Osteocyte (in vitro differentiated cells): ENCODE measurements around the gene USP37. TPM values are rescaled to one million over a fixed set of nuclear protein-coding genes. Genes with fewer than 3 reads are reported as not detected.
A peak's percentile ranks its signal among the peaks of the same experiment; 100 is the strongest.

Experiments
- DNase-seq: peaks from one replicate; pipeline ENCODE4 v3.0.0; 2021; ENCODE audit warnings: mixed read lengths; ENCODE audit not compliant: unreplicated experiment; ENCODE audit errors: extremely low spot score
- H3K27ac Mint-ChIP-seq: one replicate; pipeline ENCODE4 v1.8.0; 2021; ENCODE audit warnings: mild to moderate bottlenecking, mixed read lengths; ENCODE audit not compliant: unreplicated experiment
- H3K27me3 Mint-ChIP-seq: one replicate; pipeline ENCODE4 v1.8.0; 2021; ENCODE audit warnings: mixed read lengths; ENCODE audit not compliant: unreplicated experiment
- H3K36me3 Mint-ChIP-seq: one replicate; pipeline ENCODE4 v1.8.0; 2021; ENCODE audit warnings: mixed read lengths; ENCODE audit not compliant: unreplicated experiment
- H3K4me1 Mint-ChIP-seq: one replicate; pipeline ENCODE4 v1.8.0; 2021; ENCODE audit warnings: mixed read lengths; ENCODE audit not compliant: unreplicated experiment
- H3K4me3 Mint-ChIP-seq: one replicate; pipeline ENCODE4 v1.8.0; 2021; ENCODE audit warnings: mild to moderate bottlenecking, moderate library complexity, mixed read lengths; ENCODE audit not compliant: unreplicated experiment
- H3K9me3 Mint-ChIP-seq: one replicate; pipeline ENCODE4 v1.8.0; 2021; ENCODE audit warnings: mixed read lengths; ENCODE audit not compliant: unreplicated experiment
- total RNA-seq: library from RNA; stranded (reverse); gene quantifications from 2 replicates; pipeline ENCODE4 v1.2.1, GENCODE V29; 2021
- TF ChIP-seq, protein P1 (sequence below): fragments of 200-600 bp; sonication (generic); IDR thresholded peaks from 2 replicates; pipeline ENCODE4 v1.5.0; 2021; ENCODE audit warnings: antibody characterized with exemption, mild to moderate bottlenecking, moderate library complexity

Gene USP37
- total RNA-seq, 1 donor from 2014 or later: 14.6 TPM

DNA sequence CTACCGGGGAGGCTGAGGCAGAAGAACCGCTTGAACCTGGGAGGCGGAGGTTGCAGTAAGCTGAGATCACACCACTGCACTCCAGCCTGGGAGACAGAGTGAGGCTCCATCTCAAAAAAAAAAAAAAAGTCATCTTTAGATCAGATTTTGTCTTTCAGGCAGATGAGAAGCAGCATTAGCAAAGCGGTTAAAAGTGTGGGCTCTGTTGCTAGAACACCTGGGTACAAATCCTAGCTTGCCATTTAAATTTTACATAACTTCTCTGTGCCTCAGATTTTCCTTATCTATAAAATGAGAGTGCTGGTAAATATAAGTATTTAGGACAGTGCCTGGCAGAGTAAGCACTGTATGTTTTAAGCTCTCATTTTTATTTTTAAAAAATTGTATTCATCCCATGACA, 8.7 kb upstream of the USP37 start:
- Mint-ChIP-seq H3K36me3 (peaks cover 12% of the 10 kb centered on the region), H3K27ac (no peak overlapping the region), H3K9me3 (no peaks in the 10 kb centered on the region), H3K4me3 (no peak overlapping the region), H3K27me3 (no peaks in the 10 kb centered on the region), H3K4me1 (peaks cover 5% of the 10 kb centered on the region)
- TF ChIP-seq, protein P1, sequence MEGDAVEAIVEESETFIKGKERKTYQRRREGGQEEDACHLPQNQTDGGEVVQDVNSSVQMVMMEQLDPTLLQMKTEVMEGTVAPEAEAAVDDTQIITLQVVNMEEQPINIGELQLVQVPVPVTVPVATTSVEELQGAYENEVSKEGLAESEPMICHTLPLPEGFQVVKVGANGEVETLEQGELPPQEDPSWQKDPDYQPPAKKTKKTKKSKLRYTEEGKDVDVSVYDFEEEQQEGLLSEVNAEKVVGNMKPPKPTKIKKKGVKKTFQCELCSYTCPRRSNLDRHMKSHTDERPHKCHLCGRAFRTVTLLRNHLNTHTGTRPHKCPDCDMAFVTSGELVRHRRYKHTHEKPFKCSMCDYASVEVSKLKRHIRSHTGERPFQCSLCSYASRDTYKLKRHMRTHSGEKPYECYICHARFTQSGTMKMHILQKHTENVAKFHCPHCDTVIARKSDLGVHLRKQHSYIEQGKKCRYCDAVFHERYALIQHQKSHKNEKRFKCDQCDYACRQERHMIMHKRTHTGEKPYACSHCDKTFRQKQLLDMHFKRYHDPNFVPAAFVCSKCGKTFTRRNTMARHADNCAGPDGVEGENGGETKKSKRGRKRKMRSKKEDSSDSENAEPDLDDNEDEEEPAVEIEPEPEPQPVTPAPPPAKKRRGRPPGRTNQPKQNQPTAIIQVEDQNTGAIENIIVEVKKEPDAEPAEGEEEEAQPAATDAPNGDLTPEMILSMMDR: no peak
- DNase-seq: no peak

DNA sequence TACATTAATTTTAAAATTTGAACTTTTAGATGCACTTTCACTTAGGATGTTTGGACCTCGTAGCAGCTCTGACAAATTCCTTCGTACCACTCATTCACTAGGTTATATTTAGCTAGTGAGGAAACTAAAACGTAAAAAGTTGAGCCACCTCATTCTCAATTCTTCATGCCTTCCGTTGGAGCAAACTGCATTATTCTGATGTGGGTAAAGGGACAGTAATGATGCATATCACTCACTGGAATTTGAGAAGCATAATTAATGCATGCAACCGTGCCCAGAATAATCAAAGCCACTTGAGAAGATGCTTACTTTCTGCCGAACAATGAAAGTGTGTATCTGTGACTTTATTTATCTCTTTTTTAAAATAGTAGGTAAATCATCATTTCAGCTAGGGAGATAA, 2.7 kb upstream of the USP37 start:
- H3K36me3 Mint-ChIP-seq: peaks cover 7% of the 10 kb centered on the region
- peak overlapping the region; percentile 99 for H3K27ac Mint-ChIP-seq
- H3K4me3 Mint-ChIP-seq: peak overlapping the region; percentile 80
- H3K4me1 Mint-ChIP-seq: peaks cover 39% of the 10 kb centered on the region
- DNase-seq: no peak
- TF ChIP-seq, protein P1: no peak
- no peaks in the 10 kb centered on the region for H3K27me3 Mint-ChIP-seq
- H3K9me3 Mint-ChIP-seq: no peaks in the 10 kb centered on the region

DNA sequence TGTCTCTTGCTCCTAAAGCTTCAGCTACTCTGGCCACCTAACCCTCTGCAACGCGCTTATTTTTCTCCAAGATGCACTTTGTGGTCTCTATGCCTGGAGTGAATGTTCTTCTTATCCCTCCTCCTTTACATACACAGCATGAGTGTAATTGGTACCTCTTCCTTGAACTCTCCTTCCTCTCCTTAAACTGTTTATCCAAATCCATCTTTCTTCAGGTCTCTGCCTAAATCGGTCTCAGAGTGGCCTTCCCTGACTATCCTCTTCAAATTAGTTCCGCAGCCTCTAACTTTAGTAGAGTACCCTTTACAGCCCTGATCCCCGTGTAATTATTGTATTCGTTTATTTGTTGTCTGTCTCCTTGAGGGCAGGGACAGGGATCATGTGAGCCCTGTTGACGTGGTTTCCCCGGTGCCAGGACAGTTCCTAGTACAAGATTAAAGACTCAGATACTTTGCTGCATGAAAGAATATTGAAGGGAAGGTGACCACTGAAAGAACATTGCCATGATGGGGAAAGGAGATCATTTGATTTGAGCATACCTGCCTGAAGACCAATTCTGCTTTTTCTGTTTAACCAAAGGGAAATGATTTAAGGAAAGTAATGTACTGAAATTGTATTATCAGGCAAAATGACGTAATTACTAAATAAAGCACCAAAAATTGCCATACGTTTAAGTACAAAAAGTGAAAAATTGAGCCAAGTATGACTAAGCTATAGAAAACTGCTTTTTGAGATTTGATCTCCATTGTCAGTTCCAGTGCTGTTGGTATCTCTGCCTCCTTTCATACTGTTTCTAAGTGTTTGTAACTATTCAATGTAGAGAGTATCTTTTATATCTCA, 1.7 kb upstream of the USP37 start:
- H3K9me3 Mint-ChIP-seq: no peaks in the 10 kb centered on the region
- H3K4me3 Mint-ChIP-seq: peak overlapping the region; percentile 80
- peak overlapping the region; percentile 99 for H3K27ac Mint-ChIP-seq
- TF ChIP-seq, protein P1: no peak
- H3K4me1 Mint-ChIP-seq: peaks cover 39% of the 10 kb centered on the region
- DNase-seq: no peak
- H3K36me3 Mint-ChIP-seq: peaks cover 7% of the 10 kb centered on the region
- no peaks in the 10 kb centered on the region for H3K27me3 Mint-ChIP-seq

DNA sequence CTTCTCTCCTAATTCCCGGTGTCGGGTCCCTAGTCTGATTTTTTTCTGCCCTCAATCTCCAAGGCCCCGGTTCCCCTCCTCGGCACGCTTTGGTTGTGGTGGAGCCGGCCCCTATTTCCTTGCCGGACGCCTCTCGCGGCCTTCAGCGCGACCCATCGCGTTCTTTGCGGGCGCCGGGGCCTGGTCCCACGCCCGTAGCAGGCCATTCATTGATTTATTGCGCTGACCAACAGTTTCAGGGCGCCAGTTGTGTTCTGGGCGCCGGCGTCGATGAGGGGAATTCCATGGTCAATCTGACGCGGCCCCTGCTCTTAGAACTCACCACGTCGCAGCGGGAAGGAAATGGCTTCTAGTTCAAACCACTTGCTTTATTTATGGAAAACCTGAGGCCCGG, 884 bp upstream of the USP37 start:
- no peaks in the 10 kb centered on the region for H3K27me3 Mint-ChIP-seq
- peak overlapping the region; percentile 99 for H3K27ac Mint-ChIP-seq
- H3K36me3 Mint-ChIP-seq: peaks cover 5% of the 10 kb centered on the region
- TF ChIP-seq, protein P1: no peak
- H3K9me3 Mint-ChIP-seq: no peaks in the 10 kb centered on the region
- peaks cover 39% of the 10 kb centered on the region for H3K4me1 Mint-ChIP-seq
- peak; percentile 84 for DNase-seq
- peak overlapping the region; percentile 80 for H3K4me3 Mint-ChIP-seq

DNA sequence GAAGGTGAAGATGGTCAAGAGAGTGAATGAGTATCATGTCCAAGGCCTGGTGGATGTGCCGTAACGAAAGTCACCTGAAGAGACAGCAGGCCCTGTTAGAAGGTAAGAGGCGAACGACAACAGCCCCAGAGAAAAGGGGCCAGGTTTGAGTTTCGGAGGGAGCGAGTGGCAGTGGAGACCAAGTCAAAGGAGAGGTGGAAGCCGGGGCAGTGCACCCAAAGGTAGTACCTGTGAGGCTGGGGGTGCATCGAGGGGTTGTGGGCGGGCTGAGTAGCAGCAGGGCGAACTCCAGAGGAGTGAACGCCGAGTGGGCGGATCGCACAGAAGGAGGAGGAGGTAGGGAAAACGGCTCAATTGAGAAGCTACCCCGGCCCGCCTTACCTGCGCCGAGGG, 358 bp downstream of the USP37 start:
- Mint-ChIP-seq H3K36me3 (peaks cover 3% of the 10 kb centered on the region), H3K4me3 (peak overlapping the region; percentile 80), H3K27ac (peak overlapping the region; percentile 93), H3K4me1 (peaks cover 39% of the 10 kb centered on the region), H3K27me3 (no peaks in the 10 kb centered on the region), H3K9me3 (no peaks in the 10 kb centered on the region)
- no peak for DNase-seq
- TF ChIP-seq, protein P1: no peak
